CD8-positive, alpha-beta memory T cell (primary cell): ENCODE results near the gene ALDH3B1. TPM values are rescaled to one million over a fixed set of nuclear protein-coding genes. Genes with fewer than 3 reads are reported as not detected.

Experiments used
- CTCF ChIA-PET: fragments of 350-600 bp; sonication (Branson Sonifier 250); formaldehyde crosslinking; loops from one replicate; lab custom pipeline; 2021; ENCODE audit warnings: antibody characterized with exemption; lab: Charles Lee
- POLR2A ChIA-PET: fragments of 350-600 bp; sonication (Branson Sonifier 250); formaldehyde crosslinking; loops from one replicate; lab custom pipeline; 2021; ENCODE audit warnings: antibody characterized with exemption; lab: Charles Lee
- DNase-seq, 5 donors: peaks; one replicate each; pipeline versions ENCODE4 v3.0.0 to v3.0.0-alpha.2; 2020 to 2022; ENCODE audit warnings: mixed read lengths in 1 of 5
- H3K27ac ChIP-seq: one replicate; pipeline ENCODE4 v1.7.0; 2013; ENCODE audit warnings: low read depth, mild to moderate bottlenecking, low read length, moderate library complexity
- H3K27me3 ChIP-seq: 2 replicates; pipeline ENCODE4 v1.7.0; 2013; ENCODE audit warnings: low read length, mild to moderate bottlenecking; ENCODE audit not compliant: insufficient read depth, poor library complexity, severe bottlenecking
- H3K36me3 ChIP-seq: 2 replicates; pipeline ENCODE4 v1.7.0; 2013; ENCODE audit warnings: mild to moderate bottlenecking, low read length, moderate library complexity; ENCODE audit not compliant: insufficient read depth
- H3K4me1 ChIP-seq: 2 replicates; pipeline ENCODE4 v1.7.0; 2013; ENCODE audit warnings: mild to moderate bottlenecking, low read length, moderate library complexity; ENCODE audit not compliant: insufficient read depth
- H3K4me3 ChIP-seq: 2 replicates; pipeline ENCODE4 v1.7.0; 2013; ENCODE audit warnings: mild to moderate bottlenecking, low read length
- H3K9me3 ChIP-seq: 2 replicates; pipeline ENCODE4 v1.7.0; 2013; ENCODE audit warnings: mild to moderate bottlenecking, low read length
- H3K27ac Mint-ChIP-seq, 8 donors: one replicate each; pipeline ENCODE4 v1.8.0; 2020 to 2021; ENCODE audit warnings: mixed read lengths in 8 of 8, mild to moderate bottlenecking in 6 of 8, inconsistent platforms in 3 of 8, moderate library complexity in 3 of 8
- H3K27me3 Mint-ChIP-seq, 2 donors: one replicate each; pipeline ENCODE4 v1.8.0; 2020 to 2021; ENCODE audit warnings: mixed read lengths in 2 of 2, mild to moderate bottlenecking in 1 of 2, moderate library complexity in 1 of 2
- H3K36me3 Mint-ChIP-seq, 3 donors: one replicate each; pipeline ENCODE4 v1.8.0; 2020 to 2021; ENCODE audit warnings: mixed read lengths in 3 of 3, inconsistent platforms in 1 of 3, mild to moderate bottlenecking in 1 of 3
- H3K4me1 Mint-ChIP-seq, 3 donors: one replicate each; pipeline ENCODE4 v1.8.0; 2020 to 2021; ENCODE audit warnings: mixed read lengths in 3 of 3, inconsistent platforms in 1 of 3, mild to moderate bottlenecking in 1 of 3
- H3K4me3 Mint-ChIP-seq, 7 donors: one replicate each; pipeline ENCODE4 v1.8.0; 2020 to 2021; ENCODE audit warnings: mixed read lengths in 7 of 7, mild to moderate bottlenecking in 6 of 7, moderate library complexity in 4 of 7, inconsistent platforms in 2 of 7
- H3K9me3 Mint-ChIP-seq, 5 donors: one replicate each; pipeline ENCODE4 v1.8.0; 2020 to 2022; ENCODE audit warnings: mixed read lengths in 5 of 5, mild to moderate bottlenecking in 3 of 5, moderate library complexity in 2 of 5, inconsistent platforms in 1 of 5
- polyA plus RNA-seq: library from polyadenylated mRNA; unstranded; fragments of 300-500 nt; fragmentation: Illumina TruSeq; gene quantifications from one replicate; pipeline ENCODE4 v1.2.3, GENCODE V29; 2021
- total RNA-seq, 2 experiments: library from RNA; stranded (reverse); gene quantifications; one replicate each; pipeline ENCODE4 v1.2.3, GENCODE V29; 2021

Gene ALDH3B1
- total and polyA plus RNA-seq, 3 experiments from 2014 or later, result 0.12 to 0.33 (median 0.20) TPM

GRCh38 chr11:68061508-68061907 lies 51.4 kb downstream of the ALDH3B1 start:
- POLR2A ChIA-PET, result no interaction called here
- no peaks in the 10 kb centered on the region for H3K27me3 Mint-ChIP-seq
- Histone ChIP-seq H3K4me3 (no peak overlapping the region), H3K36me3 (no peaks in the 10 kb centered on the region), H3K4me1 (no peaks in the 10 kb centered on the region), H3K27me3 (no peaks in the 10 kb centered on the region), H3K9me3 (no peaks in the 10 kb centered on the region), H3K27ac (no peak overlapping the region)
- H3K36me3 Mint-ChIP-seq, result peaks cover 5 to 11% (median 8%) of the 10 kb centered on the region in 3 donors
- H3K4me3 Mint-ChIP-seq, result no peak overlapping the region
- CTCF ChIA-PET, result no interaction called here
- H3K4me1 Mint-ChIP-seq, result no peaks in the 10 kb centered on the region
- peak overlapping the region in 1 of 8 donors; percentile 52 for H3K27ac Mint-ChIP-seq
- DNase-seq, result no peak
- no peaks in the 10 kb centered on the region for H3K9me3 Mint-ChIP-seq

- Mint-ChIP-seq H3K27me3 (peaks cover 0 to 2% of the 10 kb centered on the region in 2 donors), H3K4me3 (no peak overlapping the region), H3K27ac (peak overlapping the region in 1 of 8 donors; percentile 10), H3K36me3 (peaks cover 5 to 16% (median 11%) of the 10 kb centered on the region in 3 donors), H3K4me1 (no peaks in the 10 kb centered on the region), H3K9me3 (no peaks in the 10 kb centered on the region)
- Histone ChIP-seq H3K4me1 (no peaks in the 10 kb centered on the region), H3K4me3 (no peak overlapping the region), H3K9me3 (no peaks in the 10 kb centered on the region), H3K27me3 (no peaks in the 10 kb centered on the region), H3K27ac (no peak overlapping the region), H3K36me3 (no peaks in the 10 kb centered on the region)
- CTCF ChIA-PET, result no interaction called here
- no peak for DNase-seq
- POLR2A ChIA-PET, result no interaction called here
Measured at GRCh38 chr11:68064926-68065325, 54.8 kb downstream of the ALDH3B1 start.

DNA sequence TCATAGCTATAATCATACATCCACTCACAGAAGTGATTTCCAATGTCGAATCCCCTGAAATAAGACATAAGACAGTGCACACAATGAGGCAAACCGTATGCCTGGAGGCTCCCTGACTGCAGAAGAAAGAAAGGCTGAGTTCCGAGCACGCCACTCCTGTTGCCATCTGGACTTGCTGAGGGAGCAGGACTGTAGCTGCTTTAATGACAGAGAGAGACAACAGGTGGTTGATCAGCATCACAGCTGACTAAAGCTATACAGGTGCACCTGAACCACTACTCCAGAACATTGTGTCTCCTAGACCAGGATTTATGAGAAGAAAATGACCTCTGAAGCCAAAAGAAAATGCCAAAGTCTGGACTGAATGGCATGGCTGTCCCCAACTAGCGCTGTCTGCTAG lies 55.7 kb downstream of the ALDH3B1 start:
- Mint-ChIP-seq H3K4me3 (no peak overlapping the region), H3K27ac (no peak overlapping the region), H3K9me3 (no peaks in the 10 kb centered on the region), H3K36me3 (peaks cover 5 to 13% (median 11%) of the 10 kb centered on the region in 3 donors), H3K4me1 (no peaks in the 10 kb centered on the region), H3K27me3 (peaks cover 0 to 2% of the 10 kb centered on the region in 2 donors)
- Histone ChIP-seq H3K36me3 (no peaks in the 10 kb centered on the region), H3K27ac (no peak overlapping the region), H3K4me3 (no peak overlapping the region), H3K9me3 (no peaks in the 10 kb centered on the region), H3K27me3 (no peaks in the 10 kb centered on the region), H3K4me1 (no peaks in the 10 kb centered on the region)
- POLR2A ChIA-PET, result no interaction called here
- DNase-seq, result no peak
- CTCF ChIA-PET, result no interaction called here

GRCh38 chr11:68066742-68067141 lies 56.6 kb downstream of the ALDH3B1 start:
- H3K27me3 Mint-ChIP-seq, result peaks cover 0 to 2% of the 10 kb centered on the region in 2 donors
- no peaks in the 10 kb centered on the region for H3K4me1 Mint-ChIP-seq
- Histone ChIP-seq H3K27me3 (no peaks in the 10 kb centered on the region), H3K27ac (no peak overlapping the region), H3K9me3 (no peaks in the 10 kb centered on the region), H3K4me3 (no peak overlapping the region), H3K36me3 (no peaks in the 10 kb centered on the region), H3K4me1 (no peaks in the 10 kb centered on the region)
- no peak overlapping the region for H3K27ac Mint-ChIP-seq
- no peaks in the 10 kb centered on the region for H3K9me3 Mint-ChIP-seq
- no peak overlapping the region for H3K4me3 Mint-ChIP-seq
- no peak for DNase-seq
- ChIA-PET POLR2A (no interaction called here), CTCF (no interaction called here)
- H3K36me3 Mint-ChIP-seq, result peaks cover 5 to 14% (median 10%) of the 10 kb centered on the region in 3 donors

DNA sequence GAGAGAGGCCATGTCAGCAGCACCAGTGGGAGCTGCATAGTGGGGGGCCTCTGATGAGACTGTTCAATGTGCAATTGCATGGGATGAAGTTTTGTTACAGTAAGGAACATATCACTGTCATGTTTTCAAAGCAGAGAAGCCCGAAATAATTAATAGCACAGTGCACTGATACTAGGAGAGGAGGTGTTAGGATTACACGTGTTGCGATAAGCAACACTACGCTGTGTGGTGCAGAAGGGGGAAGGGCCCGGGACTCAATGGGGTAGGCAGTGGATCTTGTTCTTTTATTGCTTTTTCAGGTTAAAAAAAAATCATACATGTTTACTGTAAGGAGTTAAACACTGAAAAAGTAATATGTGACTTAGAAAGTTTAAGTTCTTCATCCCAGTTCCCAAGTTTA lies 57.9 kb downstream of the ALDH3B1 start:
- DNase-seq, result no peak
- ChIA-PET POLR2A (no interaction called here), CTCF (no interaction called here)
- H3K27ac ChIP-seq, result no peak overlapping the region
- no peaks in the 10 kb centered on the region for H3K4me1 ChIP-seq
- Mint-ChIP-seq H3K27me3 (peaks cover 0 to 2% of the 10 kb centered on the region in 2 donors), H3K4me3 (no peak overlapping the region), H3K36me3 (peaks cover 5 to 16% (median 8%) of the 10 kb centered on the region in 3 donors), H3K4me1 (no peaks in the 10 kb centered on the region), H3K9me3 (no peaks in the 10 kb centered on the region), H3K27ac (peak overlapping the region in 1 of 8 donors; percentile 20)
- H3K36me3 ChIP-seq, result no peaks in the 10 kb centered on the region
- no peaks in the 10 kb centered on the region for H3K27me3 ChIP-seq
- no peak overlapping the region for H3K4me3 ChIP-seq
- no peaks in the 10 kb centered on the region for H3K9me3 ChIP-seq

DNA sequence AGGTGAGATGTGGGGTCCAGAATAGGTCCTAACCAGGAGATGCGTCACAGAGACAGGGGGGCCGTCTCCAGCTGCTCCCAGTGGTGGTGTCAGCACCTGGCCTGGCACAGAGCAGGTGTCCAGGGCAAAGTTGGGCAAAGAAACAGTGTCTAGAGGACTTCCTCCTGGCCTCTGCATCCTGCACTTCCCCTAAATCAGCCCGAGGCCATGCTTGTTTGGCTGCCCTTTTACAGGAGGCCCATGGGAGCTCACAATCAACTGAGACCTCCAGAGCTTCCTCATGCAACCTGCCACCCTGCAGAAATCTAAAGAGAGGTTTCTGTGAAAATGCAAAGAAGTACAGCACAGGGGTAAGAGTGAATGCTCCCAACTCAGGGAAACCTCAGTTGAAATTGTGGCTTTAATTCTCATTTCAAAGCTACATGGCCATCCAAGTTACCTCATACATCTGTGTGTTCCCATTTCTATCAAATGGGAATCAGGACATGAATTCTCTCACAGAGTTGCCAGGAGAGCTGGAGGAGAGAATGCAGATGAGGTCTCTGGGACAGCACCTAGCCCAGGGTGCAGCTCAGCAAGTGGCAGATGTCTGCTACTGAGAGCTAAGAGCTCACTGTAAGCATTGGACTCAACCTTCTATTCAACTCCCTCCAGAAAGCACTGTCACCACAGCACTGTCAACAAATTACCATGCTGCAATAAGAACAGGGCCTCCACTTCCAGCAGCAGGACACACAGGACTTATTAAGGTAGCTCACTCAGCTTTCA lies 61.3 kb downstream of the ALDH3B1 start:
- Histone ChIP-seq H3K4me3 (no peak overlapping the region), H3K9me3 (no peaks in the 10 kb centered on the region), H3K4me1 (no peaks in the 10 kb centered on the region), H3K27ac (no peak overlapping the region), H3K27me3 (no peaks in the 10 kb centered on the region), H3K36me3 (no peaks in the 10 kb centered on the region)
- CTCF ChIA-PET, result no interaction called here
- no peak overlapping the region for H3K4me3 Mint-ChIP-seq
- H3K36me3 Mint-ChIP-seq, result peaks cover 0 to 12% (median 0%) of the 10 kb centered on the region in 3 donors
- peaks cover 0 to 2% of the 10 kb centered on the region in 2 donors for H3K27me3 Mint-ChIP-seq
- H3K4me1 Mint-ChIP-seq, result no peaks in the 10 kb centered on the region
- DNase-seq, result no peak
- no peak overlapping the region for H3K27ac Mint-ChIP-seq
- POLR2A ChIA-PET, result no interaction called here
- H3K9me3 Mint-ChIP-seq, result no peaks in the 10 kb centered on the region

DNA sequence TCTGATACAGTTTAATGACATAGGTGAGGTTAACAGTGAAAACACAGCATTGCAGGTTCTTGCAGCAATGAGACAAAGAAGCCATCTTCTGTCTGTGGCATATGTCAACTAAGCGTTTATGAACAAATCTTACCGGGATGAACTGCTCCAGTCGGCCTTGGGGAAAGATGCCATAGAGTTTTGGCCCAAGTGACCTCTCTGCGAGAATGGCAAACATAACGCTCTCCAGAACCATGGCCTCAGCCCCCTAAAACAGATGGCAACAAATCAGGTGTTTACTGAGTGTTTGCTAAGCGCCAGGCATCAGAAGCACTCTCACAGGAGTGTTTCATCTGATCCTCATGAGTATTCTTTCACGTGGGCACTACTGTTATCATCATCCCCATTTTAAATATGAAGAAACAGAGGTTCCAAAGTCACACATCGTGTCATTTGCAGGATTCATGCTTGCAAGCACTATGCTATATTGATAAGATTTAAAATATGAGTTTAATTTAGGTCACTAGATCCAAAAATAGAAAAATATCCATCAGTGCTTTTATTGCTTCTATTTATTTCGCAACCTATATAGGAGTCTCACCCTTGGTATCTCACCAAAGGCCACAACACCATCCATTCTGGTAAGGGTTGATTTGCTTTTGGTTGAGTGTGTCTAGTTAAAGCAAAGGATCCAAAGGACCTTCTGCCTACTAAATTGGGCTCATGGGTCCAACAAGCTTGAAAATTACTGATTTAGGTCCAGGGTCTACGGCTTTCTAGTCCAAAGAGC lies 64.6 kb downstream of the ALDH3B1 start:
- Mint-ChIP-seq H3K36me3 (peaks cover 0 to 5% (median 0%) of the 10 kb centered on the region in 3 donors), H3K9me3 (no peaks in the 10 kb centered on the region), H3K4me3 (no peak overlapping the region), H3K4me1 (no peaks in the 10 kb centered on the region), H3K27ac (no peak overlapping the region), H3K27me3 (no peaks in the 10 kb centered on the region)
- Histone ChIP-seq H3K27ac (no peak overlapping the region), H3K27me3 (no peaks in the 10 kb centered on the region), H3K36me3 (no peaks in the 10 kb centered on the region), H3K4me1 (no peaks in the 10 kb centered on the region), H3K9me3 (no peaks in the 10 kb centered on the region), H3K4me3 (no peak overlapping the region)
- DNase-seq, result no peak
- CTCF ChIA-PET, result no interaction called here
- POLR2A ChIA-PET, result no interaction called here

DNA sequence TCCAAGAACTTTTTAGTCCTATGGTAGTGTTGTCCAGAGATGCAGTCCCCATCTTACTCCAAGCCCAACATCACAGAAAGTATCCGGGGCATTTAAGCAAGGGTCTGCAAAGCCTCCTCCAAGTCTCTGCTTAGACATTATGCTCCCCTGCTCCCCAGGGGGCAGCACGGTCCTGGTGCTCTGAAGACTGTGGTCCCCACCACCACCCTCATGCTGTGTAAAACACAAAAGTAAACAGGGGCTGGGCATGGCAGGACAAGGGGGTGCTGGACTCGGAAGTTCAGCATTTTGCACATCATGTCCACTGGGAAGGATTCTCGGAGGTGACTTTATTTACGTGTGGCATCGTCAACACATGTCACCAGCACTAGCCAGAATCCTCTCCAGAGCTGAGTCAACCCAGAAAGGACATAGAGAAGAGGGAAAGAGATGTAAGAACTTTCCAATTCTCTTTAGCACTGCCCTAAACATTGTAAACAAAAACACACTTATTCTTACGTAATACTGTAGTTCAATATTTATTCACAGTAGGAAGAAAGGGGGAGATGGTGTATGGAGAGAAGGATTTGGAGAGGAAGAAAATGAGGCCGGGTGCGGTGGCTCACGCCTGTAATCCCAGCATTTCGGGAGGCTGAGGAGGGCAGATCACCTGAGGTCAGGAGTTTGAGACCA lies 66.4 kb downstream of the ALDH3B1 start:
- no peak for DNase-seq
- CTCF ChIA-PET, result no interaction called here
- H3K4me1 ChIP-seq, result no peaks in the 10 kb centered on the region
- H3K27ac ChIP-seq, result no peak overlapping the region
- H3K27ac Mint-ChIP-seq, result no peak overlapping the region
- no peaks in the 10 kb centered on the region for H3K27me3 ChIP-seq
- no peak overlapping the region for H3K4me3 Mint-ChIP-seq
- no peaks in the 10 kb centered on the region for H3K27me3 Mint-ChIP-seq
- H3K4me3 ChIP-seq, result no peak overlapping the region
- no peaks in the 10 kb centered on the region for H3K9me3 ChIP-seq
- H3K36me3 Mint-ChIP-seq, result peaks cover 0 to 4% (median 0%) of the 10 kb centered on the region in 3 donors
- H3K9me3 Mint-ChIP-seq, result no peaks in the 10 kb centered on the region
- POLR2A ChIA-PET, result no interaction called here
- no peaks in the 10 kb centered on the region for H3K4me1 Mint-ChIP-seq
- H3K36me3 ChIP-seq, result no peaks in the 10 kb centered on the region
